HEK293 (cell line): ENCODE measurements around the gene AATK.

Experiments
- ZBTB17 ChIP-seq: fragments of 450-650 bp; formaldehyde crosslinking; IDR thresholded peaks from 2 replicates; pipeline ENCODE4 v1.5.1; 2016; ENCODE audit warnings: missing biosample characterization, missing genetic modification characterization
- ZNF175 ChIP-seq: fragments of 450-650 bp; formaldehyde crosslinking; IDR thresholded peaks from 2 replicates; pipeline ENCODE4 v1.5.1; 2016; ENCODE audit warnings: missing biosample characterization, missing genetic modification characterization

DNA sequence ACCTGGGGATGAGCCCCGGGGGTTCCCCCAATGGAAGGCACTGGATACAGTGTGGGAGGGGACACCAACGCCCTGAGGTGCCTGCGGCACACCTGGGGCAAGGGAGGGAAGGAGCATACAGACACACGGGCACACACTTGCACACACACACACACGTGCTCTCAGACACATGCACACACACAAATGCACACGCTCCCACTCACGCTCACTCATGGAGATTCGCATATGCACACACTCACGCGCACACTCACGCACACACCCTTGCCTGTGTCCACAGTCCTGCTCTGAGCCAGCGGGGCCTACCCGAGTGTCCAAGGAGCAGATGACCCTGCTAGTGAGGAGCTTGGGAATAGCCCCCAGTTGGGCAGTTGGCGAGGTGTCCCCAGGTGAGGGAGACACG, 17.4 kb downstream of the AATK start:
- TF ChIP-seq ZBTB17 (tag by site-specific recombination), result no peak
- TF ChIP-seq ZNF175 (tag by site-specific recombination), result no peak
